ENCODE results near the gene TTC3.

GRCh38 chr21:37026499-37026898 lies 46.6 kb upstream of the TTC3 start:
- TF ChIP-seq L3MBTL2 (conservative IDR thresholded peaks at IDR 0.05) (no peak), SP1 (IDR thresholded peaks at IDR 0.05) (no peak), FOXA1 (IDR thresholded peaks at IDR 0.05) (no peak), FOXM1 (IDR thresholded peaks at IDR 0.05; ENCODE audit: borderline replicate concordance) (no peak), BHLHE40 (IDR thresholded peaks at IDR 0.05; ENCODE audit: borderline replicate concordance) (no peak), HDGF (IDR thresholded peaks at IDR 0.05; ENCODE audit: borderline replicate concordance) (no peak), FOXK2 (IDR thresholded peaks at IDR 0.05) (no peak), ELF4 (IDR thresholded peaks at IDR 0.05) (no peak), SUZ12 (IDR thresholded peaks at IDR 0.05) (no peak)
